Heart left ventricle (tissue), 13 donors: ENCODE data around the gene NSG1.

Experiments used
- POLR2A ChIP-seq, 2 donors: fragments of 450-650 bp; IDR thresholded peaks; one replicate each; pipeline ENCODE4 v1.6.1; 2017; ENCODE audit warnings: antibody characterized with exemption in 2 of 2, mild to moderate bottlenecking in 2 of 2, moderate library complexity in 2 of 2
- TF ChIP-seq, protein P1 (sequence below), 12 donors: fragments of 200-600 bp; sonication (generic) in 4 of 12; IDR thresholded peaks; one replicate each; pipeline versions ENCODE4 v1.5.0 to v1.8.0; 2018 to 2022; ENCODE audit warnings: antibody characterized with exemption in 12 of 12, mild to moderate bottlenecking in 5 of 12
- donor health status: ischemic (EF 13 %, LVEDD 7.1; RV severe dilation, severe dysfunction).
- donor health status: DM: no; HTN: yes; CAD: no.
- donor health status: DM: no; HTN: no; CAD: no.
- donor health status: ischemic (EF 25% LVEDD 6.9; RV normal size, moderate dysfunction).
- donor health status: ischemic (EF 25% LVEDD 5.7; RV mildly dilated, moderate dysfunction).
- donor health status: ischemic (EF 35%, LVEDD 5.7; RV mildly dilated, moderate dysfunction).
- donor health status: nonischemic (EF 11% LVEDD 7.7; RV severe dilation, severe dysfunction).
- donor health status: DM: yes; HTN: yes; CAD: no.
- donor health status: PGD.
- donor health status: ischemic (EF 29% LVEDD 5.4; RV normal size, mild dysfunction).
- donor health status: nonischemic (EF 23%, LVEDD 6.1; RV moderate dilation, normal function).

DNA sequence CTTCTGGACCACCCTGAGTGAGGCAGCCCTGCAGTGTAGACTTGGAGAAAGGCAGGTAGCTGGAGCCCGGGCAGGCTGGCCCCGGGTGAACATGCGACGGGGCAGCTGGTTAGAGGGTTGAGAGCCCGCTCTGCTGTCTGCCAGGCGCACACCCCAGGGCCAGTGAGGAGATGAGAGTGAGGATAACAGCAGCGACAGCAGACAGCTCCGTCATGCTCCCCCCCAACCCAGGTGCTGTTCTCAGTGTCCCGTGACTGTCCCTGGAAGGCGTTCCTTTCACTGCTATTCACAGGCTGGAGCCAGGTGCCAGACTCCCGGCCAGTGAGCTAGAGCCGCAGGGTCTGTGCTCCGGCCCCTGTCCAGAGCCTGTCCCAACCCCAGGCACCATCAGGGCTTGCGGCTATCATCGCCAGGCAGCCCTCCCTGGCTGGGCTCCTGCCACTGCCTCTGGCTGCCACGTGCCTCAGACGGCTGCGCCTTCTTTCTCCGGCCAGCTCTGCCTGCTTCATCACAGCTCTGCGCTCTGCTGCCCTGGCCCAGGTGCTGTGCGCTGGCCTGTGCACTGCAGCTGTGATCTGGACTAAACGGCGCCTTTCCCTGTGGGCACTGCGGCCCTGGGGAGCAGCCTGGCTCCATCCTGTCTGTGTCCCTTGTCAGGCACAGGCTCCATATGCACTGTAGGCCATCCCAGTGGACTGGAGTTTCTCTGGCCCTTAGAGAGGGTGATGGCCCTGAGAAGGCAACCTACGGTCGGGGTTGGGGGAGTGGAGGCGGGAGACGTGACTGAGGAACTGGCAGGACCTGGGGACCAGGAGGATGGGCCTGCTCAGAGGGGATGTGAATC is 19.8 kb downstream of the NSG1 start:
- no peak for TF ChIP-seq POLR2A (IDR thresholded peaks at IDR 0.05)
- TF ChIP-seq, protein P1, sequence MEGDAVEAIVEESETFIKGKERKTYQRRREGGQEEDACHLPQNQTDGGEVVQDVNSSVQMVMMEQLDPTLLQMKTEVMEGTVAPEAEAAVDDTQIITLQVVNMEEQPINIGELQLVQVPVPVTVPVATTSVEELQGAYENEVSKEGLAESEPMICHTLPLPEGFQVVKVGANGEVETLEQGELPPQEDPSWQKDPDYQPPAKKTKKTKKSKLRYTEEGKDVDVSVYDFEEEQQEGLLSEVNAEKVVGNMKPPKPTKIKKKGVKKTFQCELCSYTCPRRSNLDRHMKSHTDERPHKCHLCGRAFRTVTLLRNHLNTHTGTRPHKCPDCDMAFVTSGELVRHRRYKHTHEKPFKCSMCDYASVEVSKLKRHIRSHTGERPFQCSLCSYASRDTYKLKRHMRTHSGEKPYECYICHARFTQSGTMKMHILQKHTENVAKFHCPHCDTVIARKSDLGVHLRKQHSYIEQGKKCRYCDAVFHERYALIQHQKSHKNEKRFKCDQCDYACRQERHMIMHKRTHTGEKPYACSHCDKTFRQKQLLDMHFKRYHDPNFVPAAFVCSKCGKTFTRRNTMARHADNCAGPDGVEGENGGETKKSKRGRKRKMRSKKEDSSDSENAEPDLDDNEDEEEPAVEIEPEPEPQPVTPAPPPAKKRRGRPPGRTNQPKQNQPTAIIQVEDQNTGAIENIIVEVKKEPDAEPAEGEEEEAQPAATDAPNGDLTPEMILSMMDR (IDR thresholded peaks at IDR 0.05), result no peak
